Measurements from ENCODE around the gene ATP2B3. TPM values are rescaled to one million over a fixed set of nuclear protein-coding genes. Genes with fewer than 3 reads are reported as not detected.

ATP2B3 gene
- total RNA-seq, 1 donor from 2014 or later = 0.21 TPM

- Mint-ChIP-seq H3K27ac (ENCODE audit: unreplicated experiment) (no peak overlapping the region), H3K4me3 (ENCODE audit: unreplicated experiment) (no peak overlapping the region), H3K4me1 (ENCODE audit: unreplicated experiment) (no peaks in the 10 kb centered on the region), H3K9me3 (ENCODE audit: unreplicated experiment) (no peaks in the 10 kb centered on the region), H3K27me3 (ENCODE audit: unreplicated experiment) (no peaks in the 10 kb centered on the region), H3K36me3 (ENCODE audit: unreplicated experiment) (no peaks in the 10 kb centered on the region)
- DNase-seq (ENCODE audit: extremely low spot score, unreplicated experiment) = no peak
- TF ChIP-seq CTCF (IDR thresholded peaks at IDR 0.05) = no peak
Observed at GRCh38 chrX:153557618-153558355, 40.3 kb downstream of the ATP2B3 start.

- Mint-ChIP-seq H3K36me3 (ENCODE audit: unreplicated experiment) (peaks cover 3% of the 10 kb centered on the region), H3K27ac (ENCODE audit: unreplicated experiment) (no peak overlapping the region), H3K4me1 (ENCODE audit: unreplicated experiment) (no peaks in the 10 kb centered on the region), H3K4me3 (ENCODE audit: unreplicated experiment) (no peak overlapping the region), H3K9me3 (ENCODE audit: unreplicated experiment) (no peaks in the 10 kb centered on the region), H3K27me3 (ENCODE audit: unreplicated experiment) (no peaks in the 10 kb centered on the region)
- no peak for TF ChIP-seq CTCF (IDR thresholded peaks at IDR 0.05)
- no peak for DNase-seq (ENCODE audit: extremely low spot score, unreplicated experiment)
Observed at GRCh38 chrX:153560000-153560399, 42.6 kb downstream of the ATP2B3 start.

- Mint-ChIP-seq H3K36me3 (ENCODE audit: unreplicated experiment) (peaks cover 3% of the 10 kb centered on the region), H3K4me3 (ENCODE audit: unreplicated experiment) (no peak overlapping the region), H3K27me3 (ENCODE audit: unreplicated experiment) (no peaks in the 10 kb centered on the region), H3K27ac (ENCODE audit: unreplicated experiment) (no peak overlapping the region), H3K4me1 (ENCODE audit: unreplicated experiment) (no peaks in the 10 kb centered on the region), H3K9me3 (ENCODE audit: unreplicated experiment) (no peaks in the 10 kb centered on the region)
- TF ChIP-seq CTCF (IDR thresholded peaks at IDR 0.05) = no peak
- no peak for DNase-seq (ENCODE audit: extremely low spot score, unreplicated experiment)
Observed at GRCh38 chrX:153560466-153560865, 43.0 kb downstream of the ATP2B3 start.

- Mint-ChIP-seq H3K9me3 (ENCODE audit: unreplicated experiment) (no peaks in the 10 kb centered on the region), H3K4me1 (ENCODE audit: unreplicated experiment) (no peaks in the 10 kb centered on the region), H3K4me3 (ENCODE audit: unreplicated experiment) (no peak overlapping the region), H3K36me3 (ENCODE audit: unreplicated experiment) (peaks cover 3% of the 10 kb centered on the region), H3K27ac (ENCODE audit: unreplicated experiment) (no peak overlapping the region), H3K27me3 (ENCODE audit: unreplicated experiment) (no peaks in the 10 kb centered on the region)
- no peak for TF ChIP-seq CTCF (IDR thresholded peaks at IDR 0.05)
- DNase-seq (ENCODE audit: extremely low spot score, unreplicated experiment) = no peak
Observed at GRCh38 chrX:153561337-153561736, 43.9 kb downstream of the ATP2B3 start.

- Mint-ChIP-seq H3K36me3 (ENCODE audit: unreplicated experiment) (peaks cover 3% of the 10 kb centered on the region), H3K27me3 (ENCODE audit: unreplicated experiment) (no peaks in the 10 kb centered on the region), H3K9me3 (ENCODE audit: unreplicated experiment) (no peaks in the 10 kb centered on the region), H3K4me3 (ENCODE audit: unreplicated experiment) (no peak overlapping the region), H3K4me1 (ENCODE audit: unreplicated experiment) (no peaks in the 10 kb centered on the region), H3K27ac (ENCODE audit: unreplicated experiment) (no peak overlapping the region)
- TF ChIP-seq CTCF (IDR thresholded peaks at IDR 0.05) = no peak
- no peak for DNase-seq (ENCODE audit: extremely low spot score, unreplicated experiment)
Observed at GRCh38 chrX:153562546-153562945, 45.1 kb downstream of the ATP2B3 start.
